HEK293T (cell line): ENCODE data around the gene EXTL2.
"Not testable (repeated sequence)": the region's sequence is repeated elsewhere in the genome, so short reads cannot be mapped to it uniquely, and the experiment has no call there.

Source experiments
- CTCF ChIA-PET: fragments of 350-600 bp; formaldehyde crosslinking; extraction: SDS; loops from one replicate; lab custom pipeline; 2021; ENCODE audit warnings: antibody characterized with exemption, inconsistent platforms; lab: Yijun Ruan, JAX
- POLR2A ChIA-PET: fragments of 350-600 bp; formaldehyde crosslinking; extraction: SDS; loops from one replicate; lab custom pipeline; 2020; ENCODE audit warnings: antibody characterized with exemption, inconsistent platforms; lab: Yijun Ruan, JAX
- DNase-seq: peaks from one replicate; pipeline ENCODE4 v3.0.0; 2012; ENCODE audit warnings: mixed read lengths; ENCODE audit errors: extremely low spot score
- ARNT ChIP-seq: fragments of 450-650 bp; IDR thresholded peaks from 2 replicates; pipeline ENCODE4 v1.6.1; 2017; ENCODE audit warnings: mild to moderate bottlenecking
- BHLHE40 ChIP-seq: fragments of 450-650 bp; IDR thresholded peaks from 2 replicates; pipeline ENCODE4 v1.6.1; 2016; ENCODE audit warnings: mild to moderate bottlenecking, moderate library complexity, borderline replicate concordance
- CTBP1 ChIP-seq: fragments of 450-650 bp; IDR thresholded peaks from 2 replicates; pipeline ENCODE4 v1.6.1; 2016; ENCODE audit warnings: borderline replicate concordance
- ELF4 ChIP-seq: fragments of 450-650 bp; IDR thresholded peaks from 2 replicates; pipeline ENCODE4 v1.6.1; 2017; ENCODE audit warnings: antibody characterized with exemption
- FOXA1 ChIP-seq: fragments of 450-650 bp; IDR thresholded peaks from 2 replicates; pipeline ENCODE4 v1.6.1; 2016; ENCODE audit warnings: mild to moderate bottlenecking
- FOXK2 ChIP-seq: fragments of 450-650 bp; IDR thresholded peaks from 2 replicates; pipeline ENCODE4 v1.6.1; 2016; ENCODE audit warnings: mild to moderate bottlenecking
- FOXM1 ChIP-seq: fragments of 450-650 bp; IDR thresholded peaks from 2 replicates; pipeline ENCODE4 v1.6.1; 2017; ENCODE audit warnings: mild to moderate bottlenecking, borderline replicate concordance
- HDGF ChIP-seq: fragments of 450-650 bp; IDR thresholded peaks from 2 replicates; pipeline ENCODE4 v1.6.1; 2017; ENCODE audit warnings: antibody characterized with exemption, borderline replicate concordance
- L3MBTL2 ChIP-seq: fragments of 450-650 bp; conservative IDR thresholded peaks from 2 replicates; pipeline ENCODE4 v1.6.1; 2016; ENCODE audit warnings: mild to moderate bottlenecking
- LEF1 ChIP-seq: fragments of 450-650 bp; IDR thresholded peaks from 2 replicates; pipeline ENCODE4 v1.6.1; 2017; ENCODE audit warnings: mild to moderate bottlenecking, borderline replicate concordance
- NFRKB ChIP-seq: fragments of 450-650 bp; IDR thresholded peaks from 2 replicates; pipeline ENCODE4 v1.6.1; 2016; ENCODE audit warnings: mild to moderate bottlenecking, moderate library complexity
- PKNOX1 ChIP-seq: fragments of 450-650 bp; IDR thresholded peaks from 2 replicates; pipeline ENCODE4 v1.6.1; 2016
- SP1 ChIP-seq: fragments of 450-650 bp; IDR thresholded peaks from 2 replicates; pipeline ENCODE4 v1.6.1; 2017
- SUZ12 ChIP-seq: fragments of 450-650 bp; IDR thresholded peaks from 2 replicates; pipeline ENCODE4 v1.6.1; 2016; ENCODE audit warnings: mild to moderate bottlenecking
- TARDBP ChIP-seq: fragments of 450-650 bp; IDR thresholded peaks from 2 replicates; pipeline ENCODE4 v1.6.1; 2016
- ZNF384 ChIP-seq: fragments of 450-650 bp; IDR thresholded peaks from 2 replicates; pipeline ENCODE4 v1.6.1; 2016

EXTL2 gene

GRCh38 chr1:100941098-100941527 lies 46.5 kb upstream of the EXTL2 start:
- CTCF ChIA-PET = interaction anchor here (1.3 kb wide), 1 partner anchor 347 kb away, joined by 4 read pairs; no protein-coding TSS in a partner anchor
- POLR2A ChIA-PET = no interaction called here
- TF ChIP-seq ARNT (no peak), SUZ12 (no peak), FOXM1 (no peak)
- no peak for DNase-seq

- no peak for DNase-seq
- ChIA-PET POLR2A (no interaction called here), CTCF (no interaction called here)
- no peak for TF ChIP-seq FOXM1
- TF ChIP-seq FOXA1 = no peak
These were observed 41.7 kb upstream of the EXTL2 start for GRCh38 chr1:100936194-100936967.

GRCh38 chr1:100933555-100933954 lies 38.9 kb upstream of the EXTL2 start:
- DNase-seq, POLR2A ChIA-PET: not testable (repeated sequence)

GRCh38 chr1:100931716-100932115 lies 37.1 kb upstream of the EXTL2 start:
- DNase-seq = no peak
- CTCF ChIA-PET = no interaction called here
- POLR2A ChIA-PET = no interaction called here
- TF ChIP-seq TARDBP (no peak), BHLHE40 (no peak), ZNF384 (no peak), CTBP1 (no peak), FOXK2 (no peak), ARNT (no peak), ELF4 (no peak), SP1 (no peak), L3MBTL2 (no peak), FOXM1 (no peak), LEF1 (no peak), HDGF (no peak), SUZ12 (no peak), PKNOX1 (no peak), FOXA1 (no peak), NFRKB (no peak)

More at GRCh38 chr1:100933555-100933954, 38.9 kb upstream of the EXTL2 start:
- CTCF ChIA-PET = not testable (repeated sequence)

- POLR2A ChIA-PET = no interaction called here
- CTCF ChIA-PET = interaction anchor here (0.7 kb wide), 1 partner anchor 15 kb away, joined by 3 read pairs; no protein-coding TSS in a partner anchor
These were observed 35.9 kb upstream of the EXTL2 start for GRCh38 chr1:100930494-100930893.

GRCh38 chr1:100928128-100928527 lies 33.5 kb upstream of the EXTL2 start:
- TF ChIP-seq ARNT (no peak), CTBP1 (no peak), TARDBP (no peak), L3MBTL2 (no peak), NFRKB (no peak), HDGF (no peak), ZNF384 (no peak), ELF4 (no peak), SP1 (no peak), FOXK2 (no peak), LEF1 (no peak), SUZ12 (no peak), BHLHE40 (no peak), FOXA1 (no peak), PKNOX1 (no peak), FOXM1 (no peak)
- ChIA-PET CTCF (no interaction called here), POLR2A (no interaction called here)
- DNase-seq = no peak

More at GRCh38 chr1:100930494-100930893, 35.9 kb upstream of the EXTL2 start:
- DNase-seq = no peak
- no peak for TF ChIP-seq ARNT

GRCh38 chr1:100927276-100927675 lies 32.6 kb upstream of the EXTL2 start:
- no peak for DNase-seq
- TF ChIP-seq PKNOX1 (no peak), CTBP1 (no peak), ARNT (no peak), LEF1 (no peak)
- CTCF ChIA-PET = no interaction called here
- POLR2A ChIA-PET = no interaction called here
